ENCODE results near the gene AP1S3. TPM values are rescaled to one million over a fixed set of nuclear protein-coding genes. Genes with fewer than 3 reads are reported as not detected.
"Not testable (repeated sequence)": the region's sequence is repeated elsewhere in the genome, so short reads cannot be mapped to it uniquely, and the experiment has no call there.

AP1S3 gene
- total RNA-seq, 1 donor from 2014 or later, result 16.8 TPM

- TF ChIP-seq CTCF (IDR thresholded peaks at IDR 0.05), result no peak
- Histone ChIP-seq H3K4me3 (no peak overlapping the region), H3K27me3 (no peaks in the 10 kb centered on the region), H3K4me1 (peaks cover 3% of the 10 kb centered on the region), H3K27ac (no peak overlapping the region), H3K36me3 (no peaks in the 10 kb centered on the region), H3K9me3 (no peaks in the 10 kb centered on the region)
- intact Hi-C loops (cut with DNase I), result no loop called here
- ATAC-seq, result no peak
- no peak for DNase-seq
These were observed 72.1 kb downstream of the AP1S3 start for GRCh38 chr2:223765221-223765785.

DNA sequence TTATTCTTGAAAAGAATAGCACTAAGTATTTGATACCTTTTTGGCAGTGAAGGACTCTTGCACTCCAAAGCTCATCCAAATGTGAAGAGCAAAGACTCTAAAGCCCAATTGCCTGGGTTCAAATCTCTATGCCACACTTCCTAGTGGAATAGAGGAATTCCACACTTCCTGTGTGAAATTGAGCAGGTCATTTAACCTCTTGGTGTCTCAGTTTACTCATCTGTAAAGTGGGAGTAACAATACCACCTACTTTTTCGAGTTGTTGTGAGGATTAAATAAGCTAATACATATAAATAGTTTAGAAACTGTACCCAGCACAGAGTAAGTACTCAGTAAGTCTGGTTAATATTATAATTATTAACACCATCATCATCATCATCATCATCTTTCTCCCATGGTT lies 72.6 kb downstream of the AP1S3 start:
- Histone ChIP-seq H3K36me3 (no peaks in the 10 kb centered on the region), H3K9me3 (no peaks in the 10 kb centered on the region), H3K27me3 (no peaks in the 10 kb centered on the region), H3K4me3 (no peak overlapping the region), H3K27ac (no peak overlapping the region), H3K4me1 (peaks cover 3% of the 10 kb centered on the region)
- ATAC-seq (no peak), DNase-seq (no peak)
- no peak for TF ChIP-seq CTCF (IDR thresholded peaks at IDR 0.05)
- intact Hi-C loops (cut with DNase I), result no loop called here

DNA sequence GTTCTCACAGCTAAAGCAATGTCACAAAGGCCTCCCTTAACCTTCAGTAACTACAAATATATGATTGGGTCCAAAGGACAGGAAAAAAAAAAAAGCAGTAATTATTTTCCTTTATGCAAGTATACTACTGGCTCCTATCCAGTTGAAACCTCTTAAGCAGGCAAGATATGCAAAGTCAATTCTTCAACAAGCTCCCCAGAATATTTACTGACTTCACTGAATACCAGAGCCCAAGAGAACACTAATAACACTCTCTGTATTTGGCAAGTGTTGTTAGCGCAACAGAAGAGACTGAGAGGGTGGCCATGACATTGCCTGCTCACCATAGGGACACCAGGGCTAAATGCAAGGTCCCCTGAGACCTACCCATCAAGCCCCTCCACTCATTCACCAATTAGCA lies 74.5 kb downstream of the AP1S3 start:
- no peak for DNase-seq
- Histone ChIP-seq H3K27ac (peak overlapping the region; percentile 61), H3K9me3 (no peaks in the 10 kb centered on the region), H3K36me3 (no peaks in the 10 kb centered on the region), H3K4me1 (peaks cover 3% of the 10 kb centered on the region), H3K4me3 (no peak overlapping the region), H3K27me3 (no peaks in the 10 kb centered on the region)
- no peak for TF ChIP-seq CTCF (IDR thresholded peaks at IDR 0.05)
- intact Hi-C loops (cut with DNase I), result no loop called here
- peak; percentile 90 for ATAC-seq

DNA sequence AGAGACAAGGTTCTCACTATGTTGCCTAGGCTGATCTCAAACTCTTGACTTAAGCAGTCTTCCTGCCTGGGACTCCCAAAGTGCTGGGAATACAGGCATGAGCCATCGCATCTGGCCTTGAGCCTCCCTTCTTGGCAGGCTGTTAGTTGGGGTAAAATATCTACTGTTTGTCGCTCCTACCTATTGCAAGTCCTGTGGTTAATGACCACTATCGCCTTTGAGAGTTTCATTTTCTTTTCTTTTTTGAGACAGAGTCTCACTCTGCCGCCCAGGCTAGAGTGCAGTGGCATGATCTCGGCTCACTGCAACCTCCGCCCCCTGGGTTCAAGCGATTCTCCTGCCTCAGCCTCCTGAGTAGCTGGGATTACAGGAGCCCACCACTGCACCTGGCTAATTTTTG lies 75.6 kb downstream of the AP1S3 start:
- H3K27me3 ChIP-seq; H3K4me3 ChIP-seq; intact Hi-C loops (cut with DNase I); DNase-seq; H3K4me1 ChIP-seq; H3K9me3 ChIP-seq; ATAC-seq; H3K36me3 ChIP-seq: not testable (repeated sequence)
- peak overlapping the region; percentile 61 for H3K27ac ChIP-seq

DNA sequence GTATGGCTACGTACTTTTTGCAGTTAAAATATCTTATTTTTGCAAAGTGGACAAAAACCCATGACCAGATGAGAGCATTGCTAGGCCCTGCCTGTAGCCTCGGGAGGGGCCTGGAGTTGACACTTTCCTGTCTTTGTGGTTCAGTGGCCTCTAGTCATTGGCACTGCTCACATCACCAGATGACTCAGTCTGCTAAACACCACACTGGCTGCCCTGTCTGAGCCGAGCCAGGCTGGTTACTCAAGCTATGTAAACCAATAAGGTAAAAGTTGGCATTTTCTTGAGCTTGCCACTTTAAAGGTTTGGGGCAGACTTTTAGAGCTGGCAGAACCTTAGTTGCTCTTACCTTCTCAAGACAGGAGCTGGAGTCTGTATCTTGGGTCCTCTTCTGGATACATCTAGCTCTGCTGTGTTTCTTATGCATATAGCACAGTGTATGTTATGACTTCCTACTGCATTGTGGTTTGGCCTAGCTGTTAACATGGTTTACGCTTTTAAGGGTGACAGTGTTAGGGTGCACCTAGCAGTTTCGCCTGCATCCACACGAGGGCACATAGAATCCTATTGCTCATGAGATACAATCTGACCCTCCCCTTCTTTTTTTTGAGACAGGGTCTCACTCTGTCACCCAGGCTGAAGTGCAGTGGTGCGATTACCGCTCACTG lies 76.4 kb downstream of the AP1S3 start:
- intact Hi-C loops (cut with DNase I), result no loop called here
- DNase-seq, result no peak
- no peak for TF ChIP-seq CTCF (IDR thresholded peaks at IDR 0.05)
- Histone ChIP-seq H3K36me3 (no peaks in the 10 kb centered on the region), H3K4me1 (peaks cover 3% of the 10 kb centered on the region), H3K4me3 (no peak overlapping the region), H3K27me3 (no peaks in the 10 kb centered on the region), H3K27ac (peak overlapping the region; percentile 61), H3K9me3 (no peaks in the 10 kb centered on the region)
- peak; percentile 79 for ATAC-seq

GRCh38 chr2:223759569-223760430 lies 77.6 kb downstream of the AP1S3 start:
- Histone ChIP-seq H3K4me3 (no peak overlapping the region), H3K27ac (peak overlapping the region; percentile 61), H3K4me1 (peaks cover 3% of the 10 kb centered on the region), H3K36me3 (no peaks in the 10 kb centered on the region), H3K9me3 (no peaks in the 10 kb centered on the region), H3K27me3 (no peaks in the 10 kb centered on the region)
- no peak for TF ChIP-seq CTCF (IDR thresholded peaks at IDR 0.05)
- intact Hi-C loops (cut with DNase I), result no loop called here
- ATAC-seq, result no peak
- no peak for DNase-seq
